ENCODE results near the gene RFLNA. TPM values are rescaled to one million over a fixed set of nuclear protein-coding genes. Genes with fewer than 3 reads are reported as not detected.

Gene RFLNA
- total RNA-seq, 4 donors from 2014 or later = 0.15 to 1.1 (median 0.23) TPM

DNA sequence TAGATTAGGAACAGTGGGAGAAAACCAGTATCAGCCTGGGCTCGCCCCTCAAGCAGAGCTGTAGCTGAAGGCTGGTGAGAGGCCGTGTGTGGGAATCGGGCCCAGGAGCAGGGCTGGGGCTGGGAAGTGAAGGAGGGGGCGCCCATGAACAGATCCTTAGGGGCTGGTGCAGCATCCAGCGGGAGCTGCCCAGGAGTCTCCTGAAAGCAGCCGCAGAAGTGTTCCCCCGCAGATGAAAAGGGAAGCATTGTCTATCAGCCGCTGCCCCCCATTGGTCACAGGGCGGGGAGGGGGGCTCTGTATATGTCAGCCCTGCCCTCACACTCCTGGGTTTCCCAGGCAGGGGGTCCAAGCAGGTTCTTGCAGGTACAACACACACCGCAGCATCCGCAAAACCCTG lies 15.6 kb upstream of the RFLNA start:
- Histone ChIP-seq H3K4me1 (peaks cover 0 to 6% of the 10 kb centered on the region in 2 donors), H3K27ac (no peak overlapping the region), H3K9me3 (no peaks in the 10 kb centered on the region), H3K27me3 (peaks cover 0 to 8% (median 6%) of the 10 kb centered on the region in 3 donors), H3K4me3 (no peak overlapping the region), H3K36me3 (no peaks in the 10 kb centered on the region)
- ATAC-seq = no peak
- no peak for DNase-seq
- intact Hi-C loops (cut with DNase I; ENCODE audit: low total_unique reads) (no loop called here), in situ Hi-C loops (cut with MboI; ENCODE audit: low sequenced_read_pairs in 4 of 4) (no loop called here)
- TF ChIP-seq POLR2A (IDR thresholded peaks at IDR 0.05) = no peak
- TF ChIP-seq, protein P1, sequence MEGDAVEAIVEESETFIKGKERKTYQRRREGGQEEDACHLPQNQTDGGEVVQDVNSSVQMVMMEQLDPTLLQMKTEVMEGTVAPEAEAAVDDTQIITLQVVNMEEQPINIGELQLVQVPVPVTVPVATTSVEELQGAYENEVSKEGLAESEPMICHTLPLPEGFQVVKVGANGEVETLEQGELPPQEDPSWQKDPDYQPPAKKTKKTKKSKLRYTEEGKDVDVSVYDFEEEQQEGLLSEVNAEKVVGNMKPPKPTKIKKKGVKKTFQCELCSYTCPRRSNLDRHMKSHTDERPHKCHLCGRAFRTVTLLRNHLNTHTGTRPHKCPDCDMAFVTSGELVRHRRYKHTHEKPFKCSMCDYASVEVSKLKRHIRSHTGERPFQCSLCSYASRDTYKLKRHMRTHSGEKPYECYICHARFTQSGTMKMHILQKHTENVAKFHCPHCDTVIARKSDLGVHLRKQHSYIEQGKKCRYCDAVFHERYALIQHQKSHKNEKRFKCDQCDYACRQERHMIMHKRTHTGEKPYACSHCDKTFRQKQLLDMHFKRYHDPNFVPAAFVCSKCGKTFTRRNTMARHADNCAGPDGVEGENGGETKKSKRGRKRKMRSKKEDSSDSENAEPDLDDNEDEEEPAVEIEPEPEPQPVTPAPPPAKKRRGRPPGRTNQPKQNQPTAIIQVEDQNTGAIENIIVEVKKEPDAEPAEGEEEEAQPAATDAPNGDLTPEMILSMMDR (IDR thresholded peaks at IDR 0.05 in 4 of 5, conservative IDR thresholded peaks at IDR 0.05 in 1 of 5) = no peak

DNA sequence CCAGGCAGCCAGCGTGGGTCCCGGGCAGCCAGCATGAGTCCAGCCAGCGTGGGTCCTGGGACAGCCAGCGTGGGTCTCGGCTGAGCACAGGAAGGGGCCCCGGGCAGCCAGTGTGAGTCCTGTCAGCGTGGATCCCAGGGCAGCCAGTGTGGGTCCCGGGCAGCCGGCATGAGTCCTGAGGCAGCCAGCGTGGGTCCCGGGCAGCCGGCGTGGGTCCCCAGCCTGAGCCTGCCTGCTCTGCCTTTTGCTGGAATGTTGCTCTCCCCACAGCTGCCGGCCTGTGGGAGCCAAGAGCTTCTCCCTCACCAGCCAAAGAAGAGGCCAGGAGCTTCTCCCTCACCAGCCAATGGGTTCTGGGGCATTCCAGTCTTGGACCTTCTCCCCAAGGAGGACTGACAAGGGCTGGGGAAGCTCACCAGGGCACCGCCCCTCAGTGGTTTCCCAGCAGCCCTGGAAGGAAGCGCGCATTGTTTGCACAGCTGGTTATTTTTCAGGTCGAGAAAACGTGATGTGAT lies 15.0 kb upstream of the RFLNA start:
- H3K4me1 ChIP-seq = peaks cover 0 to 6% of the 10 kb centered on the region in 2 donors
- ATAC-seq = no peak
- peaks cover 0 to 8% (median 6%) of the 10 kb centered on the region in 3 donors for H3K27me3 ChIP-seq
- peak overlapping the region in 1 of 4 donors; percentile 5 for H3K4me3 ChIP-seq
- no peaks in the 10 kb centered on the region for H3K36me3 ChIP-seq
- no peaks in the 10 kb centered on the region for H3K9me3 ChIP-seq
- TF ChIP-seq POLR2A (IDR thresholded peaks at IDR 0.05) = no peak
- TF ChIP-seq, protein P1 (IDR thresholded peaks at IDR 0.05 in 4 of 5, conservative IDR thresholded peaks at IDR 0.05 in 1 of 5) = no peak
- intact Hi-C loops (cut with DNase I; ENCODE audit: low total_unique reads) = no loop called here
- no peak for DNase-seq
- H3K27ac ChIP-seq = no peak overlapping the region
- in situ Hi-C loops (cut with MboI; ENCODE audit: low sequenced_read_pairs in 4 of 4) = no loop called here

DNA sequence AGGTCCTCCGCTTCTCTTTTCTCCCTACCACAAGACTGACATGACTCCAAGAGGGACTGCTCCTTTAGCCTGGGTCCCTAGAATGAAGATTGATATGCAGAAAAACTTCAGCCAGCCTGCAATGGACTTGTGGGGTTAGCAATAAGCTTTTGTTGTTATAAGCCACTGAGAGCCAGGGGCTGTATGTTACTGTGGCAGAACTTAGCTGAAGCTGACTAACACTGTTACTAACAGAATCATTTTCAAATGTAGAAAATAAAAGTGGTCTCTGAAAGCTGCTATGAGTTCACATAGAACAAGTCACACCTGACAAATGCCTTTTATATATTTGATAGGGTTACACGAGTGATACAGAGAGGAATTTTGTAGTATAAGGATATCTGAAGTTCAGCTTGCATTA lies 13.6 kb upstream of the RFLNA start:
- ATAC-seq (no peak), DNase-seq (no peak)
- H3K4me1 ChIP-seq = peaks cover 0 to 6% of the 10 kb centered on the region in 2 donors
- no peaks in the 10 kb centered on the region for H3K36me3 ChIP-seq
- peaks cover 0 to 8% (median 6%) of the 10 kb centered on the region in 3 donors for H3K27me3 ChIP-seq
- in situ Hi-C loops (cut with MboI; ENCODE audit: low sequenced_read_pairs in 4 of 4) (no loop called here), intact Hi-C loops (cut with DNase I; ENCODE audit: low total_unique reads) (no loop called here)
- no peak overlapping the region for H3K4me3 ChIP-seq
- H3K9me3 ChIP-seq = no peaks in the 10 kb centered on the region
- no peak overlapping the region for H3K27ac ChIP-seq
- TF ChIP-seq POLR2A (IDR thresholded peaks at IDR 0.05) = no peak
- TF ChIP-seq, protein P1 (IDR thresholded peaks at IDR 0.05 in 4 of 5, conservative IDR thresholded peaks at IDR 0.05 in 1 of 5) = no peak

DNA sequence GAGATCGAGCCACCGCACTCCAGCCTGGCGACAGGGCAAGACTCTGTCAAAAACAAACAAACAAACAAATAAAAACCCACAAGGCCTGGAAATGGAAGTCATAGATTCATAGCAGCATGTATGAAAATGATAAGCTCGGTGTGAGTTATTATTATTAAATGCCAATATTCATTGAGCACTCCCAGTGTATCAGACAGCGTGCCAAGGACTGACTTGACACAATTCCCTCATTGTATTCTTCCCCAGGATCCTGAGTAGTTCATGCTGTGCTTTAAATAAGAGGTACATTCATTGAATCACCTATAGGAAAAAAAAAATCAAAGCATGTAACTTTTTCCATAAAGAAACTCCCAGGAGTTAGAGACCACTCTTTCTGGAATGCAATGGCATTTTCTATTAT lies 12.6 kb upstream of the RFLNA start:
- ATAC-seq = no peak
- peaks cover 0 to 8% (median 6%) of the 10 kb centered on the region in 3 donors for H3K27me3 ChIP-seq

More for the DNA sequence above, 12.6 kb upstream of the RFLNA start:
- intact Hi-C loops (cut with DNase I; ENCODE audit: low total_unique reads) (no loop called here), in situ Hi-C loops (cut with MboI; ENCODE audit: low sequenced_read_pairs in 4 of 4) (no loop called here)
- H3K27ac ChIP-seq = no peak overlapping the region
- no peak for DNase-seq
- H3K4me3 ChIP-seq = no peak overlapping the region
- peaks cover 0 to 6% of the 10 kb centered on the region in 2 donors for H3K4me1 ChIP-seq
- H3K9me3 ChIP-seq = no peaks in the 10 kb centered on the region
- no peaks in the 10 kb centered on the region for H3K36me3 ChIP-seq
- TF ChIP-seq POLR2A (IDR thresholded peaks at IDR 0.05) = no peak
- TF ChIP-seq, protein P1 (IDR thresholded peaks at IDR 0.05 in 4 of 5, conservative IDR thresholded peaks at IDR 0.05 in 1 of 5) = no peak
